ENCODE results near the gene ACSM6.

- TF ChIP-seq EP300 (IDR thresholded peaks at IDR 0.05) (no peak), POLR2A (IDR thresholded peaks at IDR 0.05) (no peak), CTCF (IDR thresholded peaks at IDR 0.05) (no peak), POLR2AphosphoS5 (IDR thresholded peaks at IDR 0.05) (no peak)
These were observed 17.7 kb downstream of the ACSM6 start for GRCh38 chr10:95211606-95212279.

All from stomach (tissue), 4 donors.